ENCODE data around the gene CCDC150.

CCDC150 gene

GRCh38 chr2:196639180-196640030 lies at the start of gene CCDC150:
CCDC150 (plus strand) TSS chr2:196639715; CDS start chr2:196639767, 52 bp downstream.
- H3K4me3 ChIP-seq (replicated peaks; ENCODE audit: low read depth, low read length) = peak within 1 kb of the TSS; percentile 81
- DNase-seq (ENCODE audit: low read depth) = peak; percentile 95
- TF ChIP-seq, protein P1, sequence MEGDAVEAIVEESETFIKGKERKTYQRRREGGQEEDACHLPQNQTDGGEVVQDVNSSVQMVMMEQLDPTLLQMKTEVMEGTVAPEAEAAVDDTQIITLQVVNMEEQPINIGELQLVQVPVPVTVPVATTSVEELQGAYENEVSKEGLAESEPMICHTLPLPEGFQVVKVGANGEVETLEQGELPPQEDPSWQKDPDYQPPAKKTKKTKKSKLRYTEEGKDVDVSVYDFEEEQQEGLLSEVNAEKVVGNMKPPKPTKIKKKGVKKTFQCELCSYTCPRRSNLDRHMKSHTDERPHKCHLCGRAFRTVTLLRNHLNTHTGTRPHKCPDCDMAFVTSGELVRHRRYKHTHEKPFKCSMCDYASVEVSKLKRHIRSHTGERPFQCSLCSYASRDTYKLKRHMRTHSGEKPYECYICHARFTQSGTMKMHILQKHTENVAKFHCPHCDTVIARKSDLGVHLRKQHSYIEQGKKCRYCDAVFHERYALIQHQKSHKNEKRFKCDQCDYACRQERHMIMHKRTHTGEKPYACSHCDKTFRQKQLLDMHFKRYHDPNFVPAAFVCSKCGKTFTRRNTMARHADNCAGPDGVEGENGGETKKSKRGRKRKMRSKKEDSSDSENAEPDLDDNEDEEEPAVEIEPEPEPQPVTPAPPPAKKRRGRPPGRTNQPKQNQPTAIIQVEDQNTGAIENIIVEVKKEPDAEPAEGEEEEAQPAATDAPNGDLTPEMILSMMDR (IDR thresholded peaks at IDR 0.05; ENCODE audit: low read length, missing control alignments) = peak; percentile 27

- no peak for DNase-seq (ENCODE audit: low read depth)
- TF ChIP-seq, protein P1 (IDR thresholded peaks at IDR 0.05; ENCODE audit: low read length, missing control alignments) = no peak
Observed at GRCh38 chr2:196590286-196590685, 49.2 kb upstream of the CCDC150 start.

GRCh38 chr2:196591004-196591403 lies 48.5 kb upstream of the CCDC150 start:
- TF ChIP-seq, protein P1 (IDR thresholded peaks at IDR 0.05; ENCODE audit: low read length, missing control alignments) = no peak
- DNase-seq (ENCODE audit: low read depth) = no peak
- no peak overlapping the region for H3K4me3 ChIP-seq (replicated peaks; ENCODE audit: low read depth, low read length)

More at GRCh38 chr2:196590286-196590685, 49.2 kb upstream of the CCDC150 start:
- H3K4me3 ChIP-seq (replicated peaks; ENCODE audit: low read depth, low read length) = no peak overlapping the region

- no peak overlapping the region for H3K4me3 ChIP-seq (replicated peaks; ENCODE audit: low read depth, low read length)
- TF ChIP-seq, protein P1 (IDR thresholded peaks at IDR 0.05; ENCODE audit: low read length, missing control alignments) = no peak
- DNase-seq (ENCODE audit: low read depth) = no peak
Observed at GRCh38 chr2:196591621-196592022, 47.9 kb upstream of the CCDC150 start.

- DNase-seq (ENCODE audit: low read depth) = peak; percentile 40
- H3K4me3 ChIP-seq (replicated peaks; ENCODE audit: low read depth, low read length) = peak overlapping the region; percentile 63
- TF ChIP-seq, protein P1 (IDR thresholded peaks at IDR 0.05; ENCODE audit: low read length, missing control alignments) = peak; percentile 15
Observed at GRCh38 chr2:196592331-196592910, 47.1 kb upstream of the CCDC150 start.

DNA sequence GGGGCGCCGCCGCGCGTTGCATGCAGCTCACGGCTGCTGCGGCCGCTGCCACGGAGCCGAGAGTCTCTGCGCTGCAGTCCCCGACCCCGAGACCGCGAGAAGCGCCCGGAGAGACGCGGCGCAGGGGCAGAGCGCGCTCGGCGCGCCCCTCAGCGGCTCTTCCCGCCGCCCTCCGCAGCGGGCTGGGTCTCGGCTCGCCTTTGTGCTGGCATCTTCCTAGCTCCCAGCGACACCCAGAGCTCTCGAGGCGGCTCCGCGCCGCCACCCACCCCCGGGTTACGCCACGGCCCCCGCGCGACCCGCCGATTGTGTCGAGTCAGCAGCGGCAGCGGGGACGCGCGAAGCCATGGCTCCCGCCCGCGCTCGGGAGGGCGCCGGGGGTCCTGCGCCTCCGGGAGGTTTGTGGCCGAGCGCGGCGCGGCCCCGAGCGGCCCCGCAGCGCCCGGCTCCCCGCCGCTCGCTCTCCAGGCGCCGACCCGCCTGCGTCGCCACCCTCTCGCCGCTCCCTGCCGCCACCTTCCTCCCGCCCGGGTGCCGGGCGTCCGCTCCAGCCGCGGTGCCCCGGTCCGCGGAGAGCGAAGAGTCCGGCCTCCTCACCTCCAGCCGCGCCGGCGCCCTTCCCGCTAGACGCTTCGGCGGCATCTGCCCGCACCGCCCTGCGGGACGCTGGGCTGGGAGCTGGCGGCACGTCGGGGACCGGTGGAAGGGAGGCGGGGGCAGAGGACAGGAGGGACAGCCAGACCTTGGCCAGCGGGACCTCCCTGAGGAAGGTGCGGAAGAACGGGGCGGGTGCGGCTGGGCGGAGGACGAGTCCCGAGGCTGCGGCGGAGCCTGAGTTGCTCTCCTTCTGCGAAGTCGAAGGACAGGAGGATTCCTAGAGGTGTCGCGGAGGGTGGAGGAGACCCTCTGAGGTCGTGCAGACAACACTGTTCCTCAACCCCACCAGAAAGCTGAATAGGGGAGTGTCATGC lies 46.3 kb upstream of the CCDC150 start, which contains the start of gene HECW2:
Gene HECW2, minus strand, starts transcription at position 644 of the 971 bp plus-strand sequence.
- DNase-seq (ENCODE audit: low read depth) = peak; percentile 60
- peak within 1 kb of the TSS; percentile 63 for H3K4me3 ChIP-seq (replicated peaks; ENCODE audit: low read depth, low read length)

More for the DNA sequence above, 46.3 kb upstream of the CCDC150 start, which contains the start of gene HECW2:
- TF ChIP-seq, protein P1 (IDR thresholded peaks at IDR 0.05; ENCODE audit: low read length, missing control alignments) = no peak

Measured in fibroblast of pulmonary artery (primary cell).